Measurements from ENCODE around the gene RAB1B.

- TF ChIP-seq CTCF (IDR thresholded peaks at IDR 0.05; ENCODE audit: low read length), result no peak
- TF ChIP-seq EZH2 (IDR thresholded peaks at IDR 0.05; ENCODE audit: borderline replicate concordance, low read length), result no peak
Measured at GRCh38 chr11:66299186-66299585, 30.7 kb downstream of the RAB1B start.
